H1 (cell line): ENCODE data around the gene AGFG2. TPM values are rescaled to one million over a fixed set of nuclear protein-coding genes. Genes with fewer than 3 reads are reported as not detected.

Experiments used
- BACH1 ChIP-seq: IDR thresholded peaks from 2 replicates; pipeline ENCODE4 v1.6.1; 2012; ENCODE audit warnings: low read length, improper control_type of control experiment
- CHD1 ChIP-seq: IDR thresholded peaks from 2 replicates; pipeline ENCODE4 v1.6.1; 2012; ENCODE audit warnings: low read depth, low read length, improper control_type of control experiment
- KDM4A ChIP-seq: IDR thresholded peaks from one replicate; pipeline ENCODE4 v1.7.1; 2012; ENCODE audit warnings: low read depth, mild to moderate bottlenecking, moderate library complexity, low read length, inconsistent platforms; ENCODE audit not compliant: severe bottlenecking
- POLR2A ChIP-seq, 2 experiments: IDR thresholded peaks; 1 replicate in 1 of 2; 2 replicates in 1 of 2; pipeline ENCODE4 v1.6.1; 2011; ENCODE audit warnings: low read depth in 2 of 2, low read length in 2 of 2, mild to moderate bottlenecking in 2 of 2; ENCODE audit errors: control extremely low read depth in 1 of 2
- RFX5 ChIP-seq: IDR thresholded peaks from 2 replicates; pipeline ENCODE4 v1.6.1; 2011; ENCODE audit warnings: low read depth, low read length, improper control_type of control experiment, borderline replicate concordance
- SAP30 ChIP-seq: fragments of 300-600 bp; sonication (generic); IDR thresholded peaks from 2 replicates; pipeline ENCODE4 v1.7.1; 2012; ENCODE audit warnings: low read length, moderate library complexity, mild to moderate bottlenecking, inconsistent platforms; ENCODE audit not compliant: insufficient read depth, insufficient replicate concordance
- polyA plus RNA-seq, 7 experiments: library from polyadenylated mRNA; depleted of rRNA in 3 of 7; stranded (reverse) in 5 of 7; unstranded in 2 of 7; fragments of >200 nt in 5 of 7; fragments of 200-250 nt in 2 of 7; gene quantifications; 1 replicate in 5 of 7; 2 replicates in 1 of 7; 4 replicates in 1 of 7; pipeline versions ENCODE4 v1.2.1 to v1.2.3, GENCODE V29; 2011 to 2013; ENCODE audit warnings: missing spikeins in 2 of 7, mixed read lengths in 2 of 7
- total RNA-seq: library from RNA; stranded (reverse); fragmentation: NEBNext Ultra II Directional; extraction: Animal tissue kit (Norgen Biotek cat#: 25700); gene quantifications from 2 replicates; pipeline ENCODE4 v1.2.1, GENCODE V29; 2021
- TF ChIP-seq, protein P1 (sequence below): IDR thresholded peaks from 2 replicates; pipeline ENCODE4 v1.6.1; 2011; ENCODE audit warnings: low read length, improper control_type of control experiment

The AGFG2 gene
- total and polyA plus RNA-seq, 2 of the 8 experiments (the other 6 are each of a cell fraction or from before 2014, with no cell fraction given): 7.6 to 11.2 TPM

DNA sequence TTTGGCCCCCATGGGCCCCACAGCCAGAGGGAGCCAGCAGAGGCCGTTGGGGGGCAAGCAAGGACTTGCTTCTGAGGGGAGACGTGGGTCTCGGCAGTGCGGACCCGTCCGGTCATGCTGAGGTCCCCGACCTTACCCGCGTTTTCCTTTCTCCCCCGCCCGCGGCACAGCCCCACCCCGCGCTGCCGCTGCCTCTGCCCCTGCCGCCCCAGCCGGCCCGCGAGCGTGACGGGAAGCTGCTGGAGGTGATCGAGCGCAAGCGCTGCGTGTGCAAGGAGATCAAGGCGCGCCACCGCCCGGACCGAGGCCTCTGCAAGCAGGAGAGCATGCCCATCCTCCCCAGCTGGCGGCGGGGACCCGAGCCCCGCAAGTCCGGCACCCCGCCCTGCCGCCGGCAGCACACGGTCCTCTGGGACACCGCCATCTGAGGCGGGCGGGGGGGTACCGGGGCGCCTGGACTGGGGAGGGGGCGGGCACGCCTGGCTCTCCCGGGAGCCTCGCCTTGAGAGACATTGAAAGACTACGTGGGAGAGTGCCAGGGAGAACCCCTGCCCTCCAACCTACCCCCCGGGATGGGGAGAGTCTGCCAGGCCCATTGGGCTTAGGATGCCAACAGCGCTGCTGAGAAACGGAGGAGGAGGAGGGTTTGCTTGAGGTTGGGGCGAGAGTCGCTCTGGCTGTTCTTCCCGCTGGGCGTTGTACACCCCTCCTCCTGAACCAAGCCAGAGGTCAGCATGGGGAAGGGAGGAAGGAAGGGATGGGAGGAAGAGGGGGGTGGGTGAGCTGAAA lies 45.3 kb upstream of the AGFG2 start (continued):
- no peak for TF ChIP-seq BACH1
- no peak for TF ChIP-seq POLR2A (IDR thresholded peaks at IDR 0.05; ENCODE audit: control extremely low read depth in 1 of 2, low read depth in 2 of 2, low read length in 2 of 2)
- TF ChIP-seq, protein P1, sequence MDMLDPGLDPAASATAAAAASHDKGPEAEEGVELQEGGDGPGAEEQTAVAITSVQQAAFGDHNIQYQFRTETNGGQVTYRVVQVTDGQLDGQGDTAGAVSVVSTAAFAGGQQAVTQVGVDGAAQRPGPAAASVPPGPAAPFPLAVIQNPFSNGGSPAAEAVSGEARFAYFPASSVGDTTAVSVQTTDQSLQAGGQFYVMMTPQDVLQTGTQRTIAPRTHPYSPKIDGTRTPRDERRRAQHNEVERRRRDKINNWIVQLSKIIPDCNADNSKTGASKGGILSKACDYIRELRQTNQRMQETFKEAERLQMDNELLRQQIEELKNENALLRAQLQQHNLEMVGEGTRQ: no peak
- TF ChIP-seq KDM4A: peak; percentile 42
- no peak for TF ChIP-seq RFX5
- TF ChIP-seq SAP30: no peak
- no peak for TF ChIP-seq CHD1
- TF ChIP-seq, all 59 proteins: peak for 3
